GM12865 (cell line): ENCODE measurements around the gene HS6ST3.

Source experiments
- DNase-seq: peaks from one replicate; pipeline ENCODE4 v3.0.0; 2010; ENCODE audit warnings: low read depth
- H3K4me3 ChIP-seq: 2 replicates; pipeline ENCODE4 v1.5.1; 2011; ENCODE audit warnings: mild to moderate bottlenecking, low read depth, low read length, control low read depth
- CTCF ChIP-seq: IDR thresholded peaks from 2 replicates; pipeline ENCODE4 v1.5.1; 2011; ENCODE audit warnings: low read length, control low read depth, low read depth, inconsistent platforms; ENCODE audit not compliant: insufficient read depth; ENCODE audit errors: missing control alignments

HS6ST3 gene

GRCh38 chr13:96130818-96131340, 41.0 kb downstream of the HS6ST3 start:
- no peak for DNase-seq
- no peak for TF ChIP-seq CTCF
- no peak overlapping the region for H3K4me3 ChIP-seq

GRCh38 chr13:96141032-96141431, 51.1 kb downstream of the HS6ST3 start:
- TF ChIP-seq CTCF: peak; percentile 8
- DNase-seq: peak; percentile 11
- H3K4me3 ChIP-seq: no peak overlapping the region

GRCh38 chr13:96159725-96160124, 69.8 kb downstream of the HS6ST3 start:
- TF ChIP-seq CTCF: no peak
- H3K4me3 ChIP-seq: no peak overlapping the region

GRCh38 chr13:96161141-96161540, 71.2 kb downstream of the HS6ST3 start:
- no peak for DNase-seq
- H3K4me3 ChIP-seq: no peak overlapping the region
- TF ChIP-seq CTCF: no peak

More at GRCh38 chr13:96159725-96160124, 69.8 kb downstream of the HS6ST3 start:
- no peak for DNase-seq

- no peak for DNase-seq
These were observed 75.9 kb downstream of the HS6ST3 start for GRCh38 chr13:96165840-96166239.

GRCh38 chr13:96172066-96172465, 82.2 kb downstream of the HS6ST3 start:
- no peak overlapping the region for H3K4me3 ChIP-seq
- DNase-seq: no peak
- TF ChIP-seq CTCF: no peak

More at GRCh38 chr13:96165840-96166239, 75.9 kb downstream of the HS6ST3 start:
- TF ChIP-seq CTCF: no peak
- no peak overlapping the region for H3K4me3 ChIP-seq

GRCh38 chr13:96178759-96179158, 88.9 kb downstream of the HS6ST3 start:
- no peak overlapping the region for H3K4me3 ChIP-seq
- no peak for TF ChIP-seq CTCF
- DNase-seq: no peak
